Cardiac fibroblast (primary cell): Measurements from ENCODE around the gene TNFRSF21.

Experiments
- DNase-seq, 2 donors: peaks; one replicate each; pipeline versions ENCODE4 v3.0.0 to v3.0.0-alpha.2; 2010; ENCODE audit warnings: low read depth in 2 of 2
- H3K4me3 ChIP-seq, 2 donors: replicated peaks in 1 of 2; 1 replicate in 1 of 2; 2 replicates in 1 of 2; pipeline ENCODE4 v1.5.1; 2011; ENCODE audit warnings: low read depth in 2 of 2, low read length in 2 of 2, mild to moderate bottlenecking in 2 of 2, moderate library complexity in 1 of 2
- CTCF ChIP-seq: IDR thresholded peaks from one replicate; pipeline ENCODE4 v1.5.1; 2011; ENCODE audit warnings: low read depth, mild to moderate bottlenecking, low read length, inconsistent platforms

The TNFRSF21 gene

GRCh38 chr6:47250302-47250701, 59.4 kb downstream of the TNFRSF21 start:
- no peak for TF ChIP-seq CTCF
- no peak overlapping the region for H3K4me3 ChIP-seq
- DNase-seq, result no peak

GRCh38 chr6:47248446-47248845, 61.3 kb downstream of the TNFRSF21 start:
- DNase-seq, result peak in 1 of 2 donors; percentile 40
- TF ChIP-seq CTCF, result no peak
- H3K4me3 ChIP-seq, result no peak overlapping the region

- H3K4me3 ChIP-seq, result no peak overlapping the region
- DNase-seq, result peak; percentile 24 to 43
- no peak for TF ChIP-seq CTCF
These were observed 62.4 kb downstream of the TNFRSF21 start for GRCh38 chr6:47247227-47247797.

DNA sequence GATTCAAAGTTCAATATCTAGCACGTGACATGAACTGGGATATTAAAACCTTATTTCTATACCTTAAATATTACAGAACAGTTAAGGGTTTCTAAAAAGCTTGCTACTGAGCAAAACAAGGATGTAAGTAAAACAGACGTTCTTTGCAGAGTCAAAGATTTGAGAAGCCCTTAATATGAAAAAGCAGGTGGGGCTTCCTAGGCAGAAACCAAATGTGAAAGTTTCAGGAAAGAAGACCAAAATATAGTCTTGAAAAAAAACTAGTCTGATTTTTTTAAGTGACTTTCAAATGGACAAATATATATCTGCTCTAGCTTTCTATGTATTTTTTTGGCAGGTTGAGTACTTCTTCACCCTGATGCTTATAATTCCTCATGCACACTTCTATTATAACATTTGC, 63.2 kb downstream of the TNFRSF21 start:
- no peak for DNase-seq
- no peak overlapping the region for H3K4me3 ChIP-seq
- no peak for TF ChIP-seq CTCF

GRCh38 chr6:47245745-47246371, 63.8 kb downstream of the TNFRSF21 start:
- TF ChIP-seq CTCF, result no peak
- H3K4me3 ChIP-seq, result no peak overlapping the region

GRCh38 chr6:47242483-47243386, 67.0 kb downstream of the TNFRSF21 start:
- peak; percentile 94 to 97 for DNase-seq
- H3K4me3 ChIP-seq, result peak overlapping the region in 1 of 2 donors; percentile 15
- TF ChIP-seq CTCF, result no peak

More at GRCh38 chr6:47245745-47246371, 63.8 kb downstream of the TNFRSF21 start:
- peak; percentile 24 to 48 for DNase-seq
